Colonic mucosa (tissue), 4 donors: ENCODE data around the gene SNCAIP. TPM values are rescaled to one million over a fixed set of nuclear protein-coding genes. Genes with fewer than 3 reads are reported as not detected.

Experiments
- DNase-seq: peaks from one replicate; pipeline ENCODE4 v3.0.0-alpha.2; 2020
- H3K27ac ChIP-seq: fragments of 200-600 bp; one replicate; pipeline ENCODE4 v1.8.0; 2021
- H3K27me3 ChIP-seq: fragments of 200-600 bp; one replicate; pipeline ENCODE4 v1.8.0; 2021
- H3K36me3 ChIP-seq: fragments of 200-600 bp; one replicate; pipeline ENCODE4 v1.8.0; 2021
- H3K4me1 ChIP-seq: fragments of 200-600 bp; one replicate; pipeline ENCODE4 v1.8.0; 2021; ENCODE audit warnings: mild to moderate bottlenecking
- H3K4me3 ChIP-seq: fragments of 200-600 bp; one replicate; pipeline ENCODE4 v1.8.0; 2021
- H3K9ac ChIP-seq, 2 donors: one replicate each; pipeline ENCODE4 v1.7.0; 2013; ENCODE audit warnings: control low read depth in 2 of 2, low read depth in 2 of 2, low read length in 2 of 2
- H3K9me3 ChIP-seq: fragments of 200-600 bp; one replicate; pipeline ENCODE4 v1.8.0; 2021
- intact Hi-C: fragments of 100-400 bp; cut with DNase I; formaldehyde crosslinking; loops from one replicate; pipeline ENCODE4 v1.14.1; 2022
- total RNA-seq, 2 donors: library from RNA; stranded (reverse); fragmentation: NEBNext Ultra II Directional in 1 of 2; extraction: Animal tissue kit (Norgen Biotek cat#: 25700) in 1 of 2; gene quantifications; one replicate each; pipeline ENCODE4 v1.2.1, GENCODE V29; 2021
- TF ChIP-seq, protein P1 (sequence below): fragments of 200-600 bp; IDR thresholded peaks from one replicate; pipeline ENCODE4 v1.8.0; 2022; ENCODE audit warnings: antibody characterized with exemption, mild to moderate bottlenecking
- donor health status: healthy.
- donor health status: DM: no; HTN: no; CAD: no.
- donor health status: DM: no; HTN: no; CAD: no.

Gene SNCAIP
- total RNA-seq, 2 donors from 2014 or later, result 0.84 to 1.3 TPM

DNA sequence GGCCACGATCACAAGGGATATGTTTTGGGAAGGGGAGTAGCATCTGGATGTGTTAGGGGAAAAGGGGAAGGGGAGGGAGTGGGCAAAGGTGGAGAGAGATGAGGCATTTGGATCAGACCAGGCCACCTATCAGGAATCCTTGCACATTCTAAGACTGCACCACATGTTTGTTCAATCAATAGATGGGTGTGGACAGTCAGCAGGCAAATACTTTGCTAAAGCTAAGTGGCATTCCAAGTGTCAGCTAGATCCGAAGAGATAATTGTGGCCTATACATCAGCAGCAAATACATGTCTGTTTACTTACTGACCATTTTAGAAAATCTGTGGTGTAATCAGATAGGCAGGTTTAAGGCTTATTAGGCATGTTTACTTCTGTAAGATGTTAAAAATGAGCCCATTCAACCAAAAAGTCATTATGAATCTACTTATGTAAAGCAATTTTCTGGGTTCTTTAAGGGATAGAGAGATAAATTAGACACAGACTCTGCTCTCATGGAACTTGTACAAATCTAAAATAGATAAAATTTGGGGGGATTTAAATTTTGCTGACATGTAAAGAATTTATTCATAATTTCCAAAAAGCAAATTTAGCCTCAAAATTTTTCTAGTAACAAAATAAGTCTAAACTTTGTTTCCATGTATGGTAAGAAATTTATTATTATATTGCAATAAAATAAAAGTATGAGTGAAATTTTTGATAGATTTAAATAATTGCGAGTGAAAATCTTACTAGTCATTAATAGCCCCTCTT is 107.3 kb downstream of the SNCAIP start:
- TF ChIP-seq, protein P1, sequence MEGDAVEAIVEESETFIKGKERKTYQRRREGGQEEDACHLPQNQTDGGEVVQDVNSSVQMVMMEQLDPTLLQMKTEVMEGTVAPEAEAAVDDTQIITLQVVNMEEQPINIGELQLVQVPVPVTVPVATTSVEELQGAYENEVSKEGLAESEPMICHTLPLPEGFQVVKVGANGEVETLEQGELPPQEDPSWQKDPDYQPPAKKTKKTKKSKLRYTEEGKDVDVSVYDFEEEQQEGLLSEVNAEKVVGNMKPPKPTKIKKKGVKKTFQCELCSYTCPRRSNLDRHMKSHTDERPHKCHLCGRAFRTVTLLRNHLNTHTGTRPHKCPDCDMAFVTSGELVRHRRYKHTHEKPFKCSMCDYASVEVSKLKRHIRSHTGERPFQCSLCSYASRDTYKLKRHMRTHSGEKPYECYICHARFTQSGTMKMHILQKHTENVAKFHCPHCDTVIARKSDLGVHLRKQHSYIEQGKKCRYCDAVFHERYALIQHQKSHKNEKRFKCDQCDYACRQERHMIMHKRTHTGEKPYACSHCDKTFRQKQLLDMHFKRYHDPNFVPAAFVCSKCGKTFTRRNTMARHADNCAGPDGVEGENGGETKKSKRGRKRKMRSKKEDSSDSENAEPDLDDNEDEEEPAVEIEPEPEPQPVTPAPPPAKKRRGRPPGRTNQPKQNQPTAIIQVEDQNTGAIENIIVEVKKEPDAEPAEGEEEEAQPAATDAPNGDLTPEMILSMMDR, result no peak
- H3K27ac ChIP-seq, result no peak overlapping the region
- H3K9ac ChIP-seq, result no peak overlapping the region
- DNase-seq, result no peak
- H3K27me3 ChIP-seq, result no peaks in the 10 kb centered on the region
- no peak overlapping the region for H3K4me3 ChIP-seq
- no peaks in the 10 kb centered on the region for H3K36me3 ChIP-seq
- no peaks in the 10 kb centered on the region for H3K9me3 ChIP-seq
- no peaks in the 10 kb centered on the region for H3K4me1 ChIP-seq
- intact Hi-C loops, result loop anchor here (5.0 to 10.0 kb wide), 2 partner anchors 125 to 227 kb away; no protein-coding TSS in a partner anchor

DNA sequence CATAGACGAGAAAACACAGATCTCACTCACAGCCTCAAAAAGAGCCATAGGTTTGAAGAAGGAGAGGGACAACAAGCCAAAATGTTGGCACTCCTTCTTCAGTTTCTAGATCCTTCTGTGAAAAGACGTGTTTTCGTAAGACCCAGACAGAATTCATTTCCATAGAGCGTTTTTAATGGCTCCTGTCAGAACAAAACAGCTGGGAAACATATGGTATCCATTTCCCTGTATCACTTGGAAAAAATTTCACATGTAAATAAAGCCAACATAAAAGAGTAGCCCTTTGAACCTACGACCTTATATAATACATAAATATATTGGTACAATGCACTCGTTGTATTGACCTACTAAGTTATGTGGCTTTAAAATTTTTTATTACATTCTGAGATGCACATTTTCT is 108.1 kb downstream of the SNCAIP start:
- H3K9ac ChIP-seq, result no peak overlapping the region
- no peak for DNase-seq
- intact Hi-C loops, result no loop called here
- H3K4me3 ChIP-seq, result no peak overlapping the region
- H3K27ac ChIP-seq, result no peak overlapping the region
- H3K36me3 ChIP-seq, result no peaks in the 10 kb centered on the region
- TF ChIP-seq, protein P1, result no peak
- H3K4me1 ChIP-seq, result no peaks in the 10 kb centered on the region
- no peaks in the 10 kb centered on the region for H3K27me3 ChIP-seq
- H3K9me3 ChIP-seq, result no peaks in the 10 kb centered on the region

DNA sequence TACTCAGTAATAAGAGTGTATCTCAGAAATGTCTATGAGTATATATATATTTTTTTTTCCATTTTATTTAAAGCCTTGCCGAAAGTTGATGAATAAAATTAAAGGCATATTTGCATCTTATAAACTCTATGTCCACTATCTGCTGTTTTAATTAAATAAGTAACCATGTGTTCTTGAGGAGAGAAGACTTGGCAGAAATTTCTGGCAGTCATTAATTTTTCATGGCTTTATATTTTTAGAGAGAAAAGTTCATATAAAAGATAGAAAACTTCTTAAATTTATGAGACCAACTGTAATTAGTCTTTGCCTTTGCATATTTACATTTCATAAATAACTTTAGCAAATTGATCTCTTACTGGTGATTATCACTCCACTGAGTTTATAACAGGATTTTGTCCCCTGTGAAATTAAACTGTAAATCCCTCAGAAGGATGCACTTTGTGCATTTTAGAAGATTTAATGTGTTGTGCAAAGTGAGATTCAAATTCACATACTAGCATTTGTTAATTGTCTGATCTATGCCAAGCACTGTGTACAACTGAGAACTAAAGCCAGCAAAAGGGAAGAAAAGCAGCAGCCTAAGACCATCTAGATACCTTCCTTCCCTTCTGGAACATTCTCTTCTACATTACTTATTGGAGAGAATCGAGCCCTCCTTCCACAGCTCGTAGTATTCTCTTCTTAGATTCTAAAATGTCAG is 108.7 kb downstream of the SNCAIP start:
- Histone ChIP-seq H3K4me1 (no peaks in the 10 kb centered on the region), H3K36me3 (no peaks in the 10 kb centered on the region), H3K27me3 (no peaks in the 10 kb centered on the region), H3K4me3 (no peak overlapping the region), H3K9ac (no peak overlapping the region), H3K9me3 (no peaks in the 10 kb centered on the region), H3K27ac (no peak overlapping the region)
- TF ChIP-seq, protein P1, result no peak
- intact Hi-C loops, result no loop called here
- DNase-seq, result no peak

DNA sequence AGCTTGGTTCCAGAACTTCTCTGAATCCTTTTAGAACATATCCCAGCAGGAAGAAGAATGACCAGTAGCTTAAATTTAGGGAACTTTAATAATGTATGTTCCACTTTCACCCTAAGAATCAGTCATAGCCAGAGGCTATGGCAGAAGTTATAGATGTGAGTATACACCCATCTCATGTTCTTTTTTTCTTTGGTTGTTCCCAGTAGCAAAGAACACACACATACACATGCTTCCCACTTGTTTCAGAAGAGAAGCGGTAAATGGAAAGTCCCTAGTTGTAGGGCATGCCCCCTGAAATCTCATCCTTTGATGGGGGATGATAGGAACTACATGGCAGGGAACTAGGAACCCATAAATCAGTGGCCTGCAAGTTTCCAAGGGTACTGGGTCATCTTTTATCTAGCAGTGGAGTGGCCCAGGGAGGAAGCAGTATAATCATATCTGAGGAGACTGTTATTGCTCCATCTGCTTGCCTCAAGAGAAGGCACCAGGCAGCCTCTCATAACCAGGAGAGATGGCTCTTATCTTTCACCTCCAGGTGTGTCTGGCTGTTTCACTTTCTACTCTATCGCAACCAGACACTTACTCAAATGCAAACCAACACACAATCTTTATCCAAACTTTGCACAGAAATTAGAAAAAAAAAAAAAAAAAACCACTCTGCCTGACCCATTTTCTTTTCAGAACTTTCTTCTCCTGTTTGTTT is 109.5 kb downstream of the SNCAIP start:
- DNase-seq, result no peak
- no peak overlapping the region for H3K27ac ChIP-seq
- H3K9ac ChIP-seq, result no peak overlapping the region
- H3K27me3 ChIP-seq, result no peaks in the 10 kb centered on the region
- TF ChIP-seq, protein P1, result no peak
- no peaks in the 10 kb centered on the region for H3K4me1 ChIP-seq
- H3K4me3 ChIP-seq, result no peak overlapping the region
- no peaks in the 10 kb centered on the region for H3K36me3 ChIP-seq
- no peaks in the 10 kb centered on the region for H3K9me3 ChIP-seq
- intact Hi-C loops, result no loop called here

DNA sequence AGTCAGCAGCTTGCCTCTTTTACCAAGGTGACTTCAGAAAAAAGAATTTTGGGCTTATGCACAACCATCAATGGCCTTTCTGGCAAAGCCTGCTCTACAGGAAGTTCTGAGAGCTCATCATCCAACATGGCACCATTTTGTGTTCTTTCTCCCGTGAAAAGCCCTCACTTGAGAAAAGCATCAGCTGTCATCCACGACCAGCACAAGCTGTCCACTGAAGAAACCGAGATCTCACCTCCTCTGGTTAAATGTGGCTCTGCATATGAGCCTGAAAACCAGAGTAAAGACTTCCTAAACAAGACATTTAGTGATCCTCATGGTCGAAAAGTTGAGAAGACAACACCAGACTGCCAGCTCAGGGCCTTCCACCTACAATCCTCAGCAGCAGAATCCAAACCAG is 111.2 kb downstream of the SNCAIP start:
- H3K9me3 ChIP-seq, result no peaks in the 10 kb centered on the region
- no peaks in the 10 kb centered on the region for H3K4me1 ChIP-seq
- no peak for DNase-seq
- no peak overlapping the region for H3K27ac ChIP-seq
- H3K9ac ChIP-seq, result no peak overlapping the region
- TF ChIP-seq, protein P1, result no peak
- H3K4me3 ChIP-seq, result no peak overlapping the region
- intact Hi-C loops, result no loop called here
- no peaks in the 10 kb centered on the region for H3K36me3 ChIP-seq
- H3K27me3 ChIP-seq, result no peaks in the 10 kb centered on the region
